HepG2 (cell line): ENCODE results near the gene HOXA13. TPM values are rescaled to one million over a fixed set of nuclear protein-coding genes. Genes with fewer than 3 reads are reported as not detected.

Experiments used
- CCDC6 ChIP-seq: sonication (generic); formaldehyde crosslinking; IDR thresholded peaks from 2 replicates; pipeline ENCODE4 v1.8.1; 2022; ENCODE audit warnings: mild to moderate bottlenecking, missing genetic modification reagents, moderate library complexity
- HNRNPH1 ChIP-seq: fragments of 200-400 bp; formaldehyde crosslinking; optimal IDR thresholded peaks from 2 replicates; pipeline ENCODE3; 2017; ENCODE audit warnings: mild to moderate bottlenecking, low read depth, low read length
- KIAA2018 ChIP-seq: sonication (generic); formaldehyde crosslinking; IDR thresholded peaks from 2 replicates; pipeline ENCODE4 v1.5.0; 2020; ENCODE audit warnings: mild to moderate bottlenecking, missing genetic modification reagents, borderline replicate concordance
- MIXL1 ChIP-seq: IDR thresholded peaks from 2 replicates; pipeline ENCODE4 v1.6.1; 2016
- RAD51 ChIP-seq: fragments of 450-650 bp; IDR thresholded peaks from 2 replicates; pipeline ENCODE4 v1.6.1; 2016; ENCODE audit warnings: borderline replicate concordance
- ZBTB2 ChIP-seq: sonication (generic); formaldehyde crosslinking; IDR thresholded peaks from 2 replicates; pipeline ENCODE4 v1.8.0; 2022; ENCODE audit warnings: low read depth, missing genetic modification reagents
- ZBTB49 ChIP-seq: sonication (generic); formaldehyde crosslinking; IDR thresholded peaks from 2 replicates; pipeline ENCODE4 v1.4.0; 2020; ENCODE audit warnings: missing genetic modification reagents, borderline replicate concordance
- ZFP36L2 ChIP-seq: sonication (generic); formaldehyde crosslinking; IDR thresholded peaks from 2 replicates; pipeline ENCODE4 v1.4.0; 2020; ENCODE audit warnings: missing genetic modification reagents
- ZNF547 ChIP-seq: sonication (generic); formaldehyde crosslinking; IDR thresholded peaks from 2 replicates; pipeline ENCODE4 v1.5.1; 2020; ENCODE audit warnings: mild to moderate bottlenecking, missing genetic modification reagents
- polyA plus RNA-seq, 8 experiments: library from polyadenylated mRNA; depleted of rRNA in 3 of 8; stranded (reverse) in 7 of 8; unstranded in 1 of 8; fragments of >200 nt; fragmentation: Illumina TruSeq in 4 of 8; extraction: Trizol in 4 of 8; gene quantifications; 2 replicates each; pipeline versions ENCODE4 v1.2.1 to v1.2.3, GENCODE V29; 2011 to 2016; ENCODE audit warnings: low read depth in 4 of 8, missing spikeins in 1 of 8, mixed read lengths in 1 of 8; ENCODE audit not compliant: insufficient read depth in 1 of 8
- total RNA-seq, 5 experiments: library from RNA; depleted of rRNA; stranded (reverse); fragments of >200 nt; fragmentation: Illumina TruSeq; extraction: Trizol; gene quantifications; 2 replicates each; pipeline ENCODE4 v1.2.3, GENCODE V29; 2016; ENCODE audit warnings: low read depth in 1 of 5
- TF ChIP-seq, protein P1 (sequence below): sonication (generic); formaldehyde crosslinking; IDR thresholded peaks from 2 replicates; pipeline ENCODE4 v1.8.1; 2023; ENCODE audit warnings: missing genetic modification reagents, inconsistent platforms, borderline replicate concordance
- TF ChIP-seq, protein P2 (sequence below): sonication (generic); formaldehyde crosslinking; IDR thresholded peaks from 2 replicates; pipeline ENCODE4 v1.4.0; 2020; ENCODE audit warnings: mild to moderate bottlenecking, missing genetic modification reagents
- TF ChIP-seq, protein P3 (sequence below): sonication (generic); formaldehyde crosslinking; IDR thresholded peaks from 2 replicates; pipeline ENCODE4 v1.5.1; 2020; ENCODE audit warnings: missing genetic modification reagents, mild to moderate bottlenecking, borderline replicate concordance

Gene HOXA13
- total and polyA plus RNA-seq, 2 of the 13 experiments (the other 11 are each of a cell fraction or from before 2014, with no cell fraction given) = 0.01 to 0.04 TPM

DNA sequence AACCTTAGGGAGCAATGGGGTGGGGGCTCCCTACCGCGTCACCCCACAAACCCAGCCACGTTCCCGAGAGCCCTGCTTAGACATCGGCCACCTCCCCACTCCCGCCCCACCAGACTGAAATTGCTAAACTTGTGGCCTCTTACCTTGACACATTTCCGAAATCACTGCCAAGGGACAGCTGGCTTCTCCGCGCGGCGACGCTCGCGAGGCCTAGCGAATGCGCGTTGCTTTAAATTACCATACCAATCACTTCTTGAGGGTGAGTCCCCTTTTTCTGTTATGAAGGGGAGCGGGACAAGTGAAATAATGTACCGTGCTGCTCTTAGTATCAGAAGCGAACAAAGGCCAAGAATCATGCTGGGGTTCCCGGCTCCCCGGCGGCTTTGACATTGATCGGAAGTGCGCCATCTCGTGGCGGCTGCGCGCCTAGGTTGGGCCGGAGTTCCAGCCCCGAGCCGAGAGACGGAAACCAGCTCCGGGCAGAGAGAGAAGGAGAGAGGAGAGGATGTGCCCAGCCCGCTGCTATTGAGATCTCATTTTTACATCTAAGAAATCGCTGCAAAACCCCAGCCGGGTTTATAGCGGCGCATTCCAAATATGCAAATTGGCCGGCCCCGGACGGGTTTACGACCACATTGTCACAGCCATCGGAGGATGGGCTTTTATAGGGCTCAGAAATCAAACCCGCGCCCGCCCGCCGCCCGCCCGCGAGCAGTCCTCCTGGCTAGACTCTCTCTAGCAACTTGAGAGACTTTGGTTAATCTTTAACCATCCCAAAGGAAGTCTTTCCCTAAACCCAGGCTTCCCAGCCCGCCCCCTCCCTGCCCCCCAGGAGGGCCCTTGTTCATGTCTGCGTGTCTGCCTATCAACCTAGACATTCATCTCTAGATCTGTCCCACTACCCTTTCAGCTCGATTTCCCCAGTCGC, 20.1 kb downstream of the HOXA13 start (continued):
- TF ChIP-seq KIAA2018 (CRISPR knock-in tag) = no peak
- TF ChIP-seq, protein P1, sequence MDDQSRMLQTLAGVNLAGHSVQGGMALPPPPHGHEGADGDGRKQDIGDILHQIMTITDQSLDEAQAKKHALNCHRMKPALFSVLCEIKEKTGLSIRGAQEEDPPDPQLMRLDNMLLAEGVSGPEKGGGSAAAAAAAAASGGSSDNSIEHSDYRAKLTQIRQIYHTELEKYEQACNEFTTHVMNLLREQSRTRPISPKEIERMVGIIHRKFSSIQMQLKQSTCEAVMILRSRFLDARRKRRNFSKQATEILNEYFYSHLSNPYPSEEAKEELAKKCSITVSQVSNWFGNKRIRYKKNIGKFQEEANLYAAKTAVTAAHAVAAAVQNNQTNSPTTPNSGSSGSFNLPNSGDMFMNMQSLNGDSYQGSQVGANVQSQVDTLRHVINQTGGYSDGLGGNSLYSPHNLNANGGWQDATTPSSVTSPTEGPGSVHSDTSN (CRISPR knock-in tag) = no peak
- no peak for TF ChIP-seq ZBTB2 (CRISPR knock-in tag)
- TF ChIP-seq, protein P2, sequence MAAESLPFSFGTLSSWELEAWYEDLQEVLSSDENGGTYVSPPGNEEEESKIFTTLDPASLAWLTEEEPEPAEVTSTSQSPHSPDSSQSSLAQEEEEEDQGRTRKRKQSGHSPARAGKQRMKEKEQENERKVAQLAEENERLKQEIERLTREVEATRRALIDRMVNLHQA (CRISPR knock-in tag) = no peak
- TF ChIP-seq MIXL1 (CRISPR knock-in tag) = no peak
- TF ChIP-seq, protein P3, sequence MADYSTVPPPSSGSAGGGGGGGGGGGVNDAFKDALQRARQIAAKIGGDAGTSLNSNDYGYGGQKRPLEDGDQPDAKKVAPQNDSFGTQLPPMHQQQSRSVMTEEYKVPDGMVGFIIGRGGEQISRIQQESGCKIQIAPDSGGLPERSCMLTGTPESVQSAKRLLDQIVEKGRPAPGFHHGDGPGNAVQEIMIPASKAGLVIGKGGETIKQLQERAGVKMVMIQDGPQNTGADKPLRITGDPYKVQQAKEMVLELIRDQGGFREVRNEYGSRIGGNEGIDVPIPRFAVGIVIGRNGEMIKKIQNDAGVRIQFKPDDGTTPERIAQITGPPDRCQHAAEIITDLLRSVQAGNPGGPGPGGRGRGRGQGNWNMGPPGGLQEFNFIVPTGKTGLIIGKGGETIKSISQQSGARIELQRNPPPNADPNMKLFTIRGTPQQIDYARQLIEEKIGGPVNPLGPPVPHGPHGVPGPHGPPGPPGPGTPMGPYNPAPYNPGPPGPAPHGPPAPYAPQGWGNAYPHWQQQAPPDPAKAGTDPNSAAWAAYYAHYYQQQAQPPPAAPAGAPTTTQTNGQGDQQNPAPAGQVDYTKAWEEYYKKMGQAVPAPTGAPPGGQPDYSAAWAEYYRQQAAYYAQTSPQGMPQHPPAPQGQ = no peak
- no peak for TF ChIP-seq CCDC6 (CRISPR knock-in tag)
- TF ChIP-seq HNRNPH1 = no peak
- TF ChIP-seq RAD51 = no peak
- TF ChIP-seq ZNF547 = no peak
- no peak for TF ChIP-seq ZFP36L2 (CRISPR knock-in tag)
- TF ChIP-seq ZBTB49 = no peak
